Activated CD8-positive, alpha-beta T cell treated with anti-CD3 and anti-CD28 coated beads, Interleukin-2, amount 10 ng/mL, durations not matched to agents 7 days and 5 days (primary cell): ENCODE data around the gene TCF3. TPM values are rescaled to one million over a fixed set of nuclear protein-coding genes. Genes with fewer than 3 reads are reported as not detected.

ENCODE experiments used
- ATAC-seq: fragments of 150-1000 bp; cut with Tn5 transposase; one replicate; pipeline ENCODE4 v1.10.0; 2021; ENCODE audit warnings: moderate library complexity
- CTCF ChIA-PET: fragments of 350-600 bp; sonication (Branson Sonifier 250); formaldehyde crosslinking; loops from one replicate; lab custom pipeline; 2021; ENCODE audit warnings: antibody characterized with exemption; lab: Charles Lee
- POLR2A ChIA-PET: fragments of 350-600 bp; sonication (Branson Sonifier 250); formaldehyde crosslinking; loops from one replicate; lab custom pipeline; 2021; ENCODE audit warnings: antibody characterized with exemption; lab: Charles Lee
- DNase-seq: peaks from one replicate; pipeline ENCODE4 v3.0.0-alpha.2; 2020
- H3K27ac Mint-ChIP-seq: one replicate; pipeline ENCODE4 v1.8.0; 2021; ENCODE audit warnings: mild to moderate bottlenecking, mixed read lengths
- H3K27me3 Mint-ChIP-seq: one replicate; pipeline ENCODE4 v1.8.0; 2021; ENCODE audit warnings: low read depth, mixed read lengths
- H3K36me3 Mint-ChIP-seq: one replicate; pipeline ENCODE4 v1.8.0; 2021; ENCODE audit warnings: low read depth, mixed read lengths
- H3K4me1 Mint-ChIP-seq: one replicate; pipeline ENCODE4 v1.8.0; 2021; ENCODE audit warnings: low read depth, mixed read lengths
- H3K4me3 Mint-ChIP-seq: one replicate; pipeline ENCODE4 v1.8.0; 2021; ENCODE audit warnings: mild to moderate bottlenecking, mixed read lengths
- H3K9me3 Mint-ChIP-seq: one replicate; pipeline ENCODE4 v1.8.0; 2022; ENCODE audit warnings: mixed read lengths; ENCODE audit not compliant: insufficient read depth
- total RNA-seq, 2 experiments: library from RNA; stranded (reverse); gene quantifications; one replicate each; pipeline ENCODE4 v1.2.3, GENCODE V29; 2021

TCF3 gene
- total RNA-seq, 2 experiments from 2014 or later, result 130 to 137 TPM

DNA sequence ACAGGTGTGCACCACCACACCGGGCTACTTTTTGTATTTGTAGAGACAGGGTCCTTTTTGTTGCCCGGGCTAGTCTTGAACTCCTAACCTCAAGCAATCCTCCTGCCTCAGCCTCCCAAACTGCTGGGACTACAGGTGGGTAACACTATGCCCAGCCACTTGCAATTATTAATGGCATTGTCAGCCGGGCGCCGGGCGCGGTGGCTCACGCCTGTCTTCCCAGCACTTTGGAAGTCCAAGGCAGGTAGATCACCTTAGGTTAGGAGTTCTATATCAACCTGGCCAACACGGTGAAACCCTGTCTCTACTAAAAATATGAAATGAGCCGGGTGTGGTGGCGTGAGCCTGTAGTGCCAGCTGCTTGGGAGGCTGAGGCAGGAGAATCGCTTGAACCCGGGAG is 81.6 kb downstream of the TCF3 start:
- H3K36me3 Mint-ChIP-seq, result no peaks in the 10 kb centered on the region
- H3K4me3 Mint-ChIP-seq, result no peak overlapping the region
- peaks cover 2% of the 10 kb centered on the region for H3K4me1 Mint-ChIP-seq
- CTCF ChIA-PET, result no interaction called here
- peaks cover 8% of the 10 kb centered on the region for H3K27me3 Mint-ChIP-seq
- POLR2A ChIA-PET, result no interaction called here
- no peak for DNase-seq
- no peak overlapping the region for H3K27ac Mint-ChIP-seq
- no peaks in the 10 kb centered on the region for H3K9me3 Mint-ChIP-seq
- no peak for ATAC-seq

DNA sequence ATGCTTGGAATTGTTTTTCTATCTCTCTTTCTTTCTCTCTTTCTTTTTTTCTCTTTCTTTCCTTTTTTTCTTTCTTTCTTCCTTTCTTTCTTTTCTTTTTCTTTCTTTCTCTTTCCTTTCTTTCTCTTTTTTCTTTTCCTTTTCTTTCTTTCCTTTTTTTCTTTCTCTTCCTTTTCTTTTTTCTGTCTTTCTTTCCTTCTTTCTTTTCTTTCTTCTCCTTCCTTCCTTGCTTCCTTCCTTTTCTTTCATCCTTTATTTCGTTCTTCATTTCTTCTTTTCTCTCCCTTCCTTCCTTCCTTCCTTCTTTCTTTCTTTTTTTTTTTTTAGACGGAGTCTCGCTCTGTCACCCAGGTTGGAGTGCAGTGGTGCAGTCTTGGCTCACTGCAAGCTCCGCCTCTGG is 82.4 kb downstream of the TCF3 start:
- CTCF ChIA-PET, result no interaction called here
- Mint-ChIP-seq H3K27me3 (peaks cover 8% of the 10 kb centered on the region), H3K4me3 (no peak overlapping the region), H3K36me3 (no peaks in the 10 kb centered on the region), H3K9me3 (no peaks in the 10 kb centered on the region), H3K27ac (peak overlapping the region; percentile 40), H3K4me1 (peaks cover 2% of the 10 kb centered on the region)
- DNase-seq (no peak), ATAC-seq (no peak)
- POLR2A ChIA-PET, result no interaction called here

DNA sequence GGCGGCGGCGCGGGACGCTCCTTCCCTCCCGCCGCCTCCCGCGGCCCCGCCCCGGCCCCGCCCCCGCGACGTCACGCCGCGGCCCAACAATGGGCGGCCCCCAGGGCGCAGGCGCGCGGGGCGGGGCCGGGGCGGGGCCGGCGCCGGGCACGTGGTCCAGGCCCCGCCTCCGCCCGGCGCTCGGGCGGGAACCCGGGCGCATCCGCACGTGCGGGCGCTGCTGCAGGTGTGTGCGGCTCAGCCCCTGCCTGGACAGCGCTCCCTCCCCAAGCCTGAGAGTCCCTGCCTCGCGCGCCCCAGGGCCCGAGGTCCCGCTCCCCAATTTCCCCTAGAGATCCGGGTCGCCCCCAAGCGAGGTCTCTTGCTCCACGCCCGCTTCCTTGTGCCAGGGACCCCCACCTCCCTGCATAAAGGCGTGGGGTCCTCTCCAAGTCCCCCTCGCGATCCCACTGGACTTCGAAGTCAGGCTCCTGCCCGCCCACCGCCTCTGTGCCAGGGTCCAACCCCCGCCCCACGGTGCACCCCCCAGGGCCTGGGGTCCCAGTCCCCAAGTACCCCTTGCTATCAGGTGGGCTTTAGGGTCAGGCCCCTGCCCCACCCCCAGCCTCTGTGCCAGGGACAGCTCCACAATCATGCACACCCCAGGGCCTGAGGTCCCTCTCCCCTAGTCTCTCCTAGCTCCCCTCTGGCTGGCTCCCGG is 83.9 kb downstream of the TCF3 start, which contains the start of gene MEX3D:
Gene MEX3D, minus strand, starts transcription at position 6 of the 700 bp plus-strand sequence. CDS start 267 bp downstream, outside the sequence.
- Mint-ChIP-seq H3K4me1 (peaks cover 2% of the 10 kb centered on the region), H3K27ac (no peak within 1 kb of the TSS), H3K9me3 (no peaks in the 10 kb centered on the region), H3K36me3 (no peaks in the 10 kb centered on the region), H3K4me3 (peak within 1 kb of the TSS; percentile 45), H3K27me3 (peaks cover 8% of the 10 kb centered on the region)
- peak; percentile 83 for DNase-seq
- ATAC-seq, result peak; percentile 87
- POLR2A ChIA-PET, result interaction anchor here (0.5 to 1.1 kb wide), 2 partner anchors 37 to 275 kb away, joined by 3 read pairs; no protein-coding TSS in a partner anchor
- CTCF ChIA-PET, result no interaction called here

DNA sequence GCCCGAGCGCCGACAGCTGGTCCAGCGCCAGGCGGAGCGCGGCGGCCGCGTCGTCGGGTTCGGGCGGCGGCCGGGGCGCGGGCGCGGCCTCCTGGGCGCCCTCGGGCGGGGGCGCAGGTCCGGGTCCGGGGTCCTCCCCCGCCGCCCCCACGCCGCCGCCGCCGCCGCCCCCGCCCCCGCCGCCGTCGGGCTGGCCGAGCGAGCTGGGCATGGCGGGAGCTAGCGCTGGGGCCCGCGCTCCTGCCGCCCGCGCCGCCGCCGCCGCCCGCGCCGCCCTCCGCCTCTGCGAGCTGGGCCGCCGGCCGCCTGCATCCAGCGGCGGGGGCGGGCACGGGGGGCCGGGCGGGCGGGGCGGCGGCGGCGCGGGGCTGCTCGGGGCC is 84.6 kb downstream of the TCF3 start:
- no peak for DNase-seq
- Mint-ChIP-seq H3K4me1 (peaks cover 2% of the 10 kb centered on the region), H3K27ac (no peak overlapping the region), H3K36me3 (no peaks in the 10 kb centered on the region), H3K4me3 (no peak overlapping the region), H3K9me3 (no peaks in the 10 kb centered on the region), H3K27me3 (peaks cover 8% of the 10 kb centered on the region)
- ATAC-seq, result no peak
- ChIA-PET CTCF (interaction anchor here (0.8 kb wide), 1 partner anchor 21 kb away, joined by 3 read pairs; no protein-coding TSS in a partner anchor), POLR2A (interaction anchor here (0.7 kb wide), 1 partner anchor 9 kb away, joined by 3 read pairs; no protein-coding TSS in a partner anchor)

DNA sequence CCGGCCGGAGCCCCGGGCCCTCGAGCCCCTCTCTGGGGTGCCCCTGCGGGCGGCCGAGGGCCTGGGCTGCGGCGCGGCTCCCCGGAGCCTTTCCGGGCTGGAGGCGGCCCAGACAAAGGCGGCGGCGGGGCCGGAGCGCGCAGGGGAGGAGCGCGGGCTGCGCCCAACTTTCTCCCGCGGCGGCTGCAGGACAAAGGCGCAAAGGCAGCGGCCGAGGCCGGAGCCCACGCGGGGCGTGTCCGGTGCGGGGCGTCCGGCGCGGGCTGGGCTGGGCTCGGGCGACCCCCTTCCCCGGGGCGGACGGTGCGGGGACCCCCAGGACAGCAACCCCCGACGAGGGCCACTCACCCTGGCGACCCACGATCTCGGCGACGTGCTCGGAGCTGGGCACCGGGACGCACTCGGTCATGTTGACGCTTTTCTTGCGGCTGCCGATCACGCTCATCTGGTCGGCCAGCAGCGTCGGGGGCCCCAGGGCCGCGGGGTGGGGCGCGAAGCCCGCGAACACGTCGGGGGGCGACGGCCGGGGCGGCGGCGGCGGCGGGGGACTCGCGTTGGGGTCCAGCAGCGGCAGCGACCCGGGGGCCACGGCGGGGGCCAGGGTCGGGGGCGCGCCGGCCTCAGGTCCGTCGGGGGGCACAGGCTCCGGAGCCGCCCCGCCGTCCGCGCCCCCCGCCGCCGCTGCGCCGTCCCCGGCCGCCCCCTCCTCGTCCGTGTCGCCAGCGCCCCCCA is 85.1 kb downstream of the TCF3 start:
- Mint-ChIP-seq H3K27ac (no peak overlapping the region), H3K9me3 (no peaks in the 10 kb centered on the region), H3K27me3 (peaks cover 8% of the 10 kb centered on the region), H3K4me1 (peaks cover 2% of the 10 kb centered on the region), H3K36me3 (no peaks in the 10 kb centered on the region), H3K4me3 (peak overlapping the region; percentile 45)
- ATAC-seq, result peak; percentile 16
- CTCF ChIA-PET, result interaction anchor here (0.8 kb wide), 1 partner anchor 21 kb away, joined by 3 read pairs; no protein-coding TSS in a partner anchor
- POLR2A ChIA-PET, result interaction anchor here (0.7 kb wide), 1 partner anchor 9 kb away, joined by 3 read pairs; no protein-coding TSS in a partner anchor
- no peak for DNase-seq

DNA sequence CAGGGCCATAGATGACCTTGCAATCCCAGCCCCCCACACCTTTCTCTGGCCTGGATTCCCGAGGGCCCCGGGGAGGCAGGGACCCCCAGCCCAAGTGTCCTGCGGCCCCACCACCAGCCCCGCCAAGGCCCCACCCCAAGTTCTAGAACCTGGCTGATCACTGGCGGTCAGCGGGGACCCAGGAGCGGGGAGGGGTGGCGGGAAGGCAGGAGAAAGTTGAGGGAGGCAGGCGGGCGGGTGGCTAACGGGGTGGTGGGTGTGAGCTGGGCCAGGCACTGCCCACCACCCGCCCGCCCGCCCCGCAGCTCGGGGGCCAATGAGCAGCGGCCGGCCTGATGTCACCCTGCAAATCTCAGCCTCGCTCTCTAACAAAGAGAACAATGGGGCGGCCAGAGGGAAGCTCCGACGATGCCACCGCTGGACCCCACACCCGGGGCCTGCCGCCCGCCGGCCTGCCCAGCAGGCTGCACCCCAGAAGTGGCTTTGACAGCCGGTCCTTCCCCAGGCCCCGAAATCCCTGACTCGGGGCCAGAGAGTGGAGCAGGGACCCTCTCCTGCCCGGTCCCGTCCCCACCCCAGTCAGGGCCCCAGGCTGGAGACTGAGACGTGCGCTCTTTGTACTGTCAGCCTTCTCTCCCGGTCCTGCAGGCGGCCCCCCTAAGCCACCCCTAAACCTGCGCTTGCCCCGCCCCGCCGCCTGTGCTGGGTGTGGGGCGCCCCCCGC is 85.9 kb downstream of the TCF3 start:
- ATAC-seq (peak; percentile 4), DNase-seq (no peak)
- peaks cover 2% of the 10 kb centered on the region for H3K4me1 Mint-ChIP-seq
- H3K9me3 Mint-ChIP-seq, result no peaks in the 10 kb centered on the region
- ChIA-PET POLR2A (no interaction called here), CTCF (no interaction called here)
- no peak overlapping the region for H3K4me3 Mint-ChIP-seq
- H3K27ac Mint-ChIP-seq, result no peak overlapping the region
- peaks cover 8% of the 10 kb centered on the region for H3K27me3 Mint-ChIP-seq
- H3K36me3 Mint-ChIP-seq, result no peaks in the 10 kb centered on the region

DNA sequence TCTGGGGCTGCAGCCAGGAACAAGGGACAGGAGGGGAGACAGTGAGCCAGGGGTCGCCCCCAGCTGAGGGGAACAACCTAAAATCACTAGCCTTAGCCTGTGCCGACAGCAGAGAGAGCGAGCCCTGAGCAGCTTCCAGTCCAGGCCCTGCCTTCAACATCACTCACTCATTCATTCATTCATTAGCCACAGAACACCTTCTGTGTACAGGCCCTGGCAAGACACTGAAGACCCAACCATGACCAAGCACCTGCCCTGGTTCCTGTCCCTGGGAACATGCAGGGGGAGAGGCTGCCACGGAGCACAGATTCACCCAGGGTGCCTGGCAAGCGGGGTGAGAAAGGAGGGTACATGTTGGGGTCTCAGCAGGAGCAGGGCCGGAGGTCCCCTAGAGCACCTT is 89.2 kb downstream of the TCF3 start:
- H3K4me1 Mint-ChIP-seq, result no peaks in the 10 kb centered on the region
- DNase-seq, result no peak
- no peaks in the 10 kb centered on the region for H3K27me3 Mint-ChIP-seq
- H3K9me3 Mint-ChIP-seq, result no peaks in the 10 kb centered on the region
- ChIA-PET POLR2A (no interaction called here), CTCF (interaction anchor here (1.3 kb wide), 1 partner anchor 17 kb away, joined by 5 read pairs; no protein-coding TSS in a partner anchor)
- no peaks in the 10 kb centered on the region for H3K36me3 Mint-ChIP-seq
- no peak overlapping the region for H3K4me3 Mint-ChIP-seq
- H3K27ac Mint-ChIP-seq, result no peak overlapping the region
- ATAC-seq, result no peak

DNA sequence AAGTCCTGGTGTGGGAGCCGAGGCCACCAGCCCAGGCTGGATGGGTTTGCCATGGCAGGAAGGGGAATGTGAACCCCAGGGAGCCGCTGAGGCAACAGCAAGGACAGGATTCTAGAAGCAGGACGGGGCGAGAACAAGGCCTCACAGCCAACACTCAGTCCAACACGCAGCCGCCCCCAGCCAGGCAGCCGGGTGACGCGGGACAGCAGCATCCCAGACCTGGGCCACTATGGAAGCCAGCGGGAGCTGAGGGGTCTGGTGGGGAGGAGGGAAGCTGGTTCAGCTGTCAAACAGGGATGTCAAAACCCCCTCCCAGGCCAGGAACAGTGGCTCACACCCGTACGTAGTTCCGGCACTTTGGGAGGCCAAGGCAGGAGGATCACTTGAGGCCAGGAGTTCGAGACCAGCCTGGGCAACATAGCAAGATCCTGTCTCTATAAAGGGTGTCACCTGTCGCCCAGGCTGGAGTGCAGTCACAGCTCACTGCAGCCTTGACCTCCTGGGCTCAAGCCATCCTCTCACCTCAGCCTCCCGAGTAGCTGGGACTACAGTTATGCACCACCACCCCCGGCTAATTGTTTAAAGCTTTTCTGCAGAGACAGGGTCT is 91.1 kb downstream of the TCF3 start:
- H3K27me3 Mint-ChIP-seq, result no peaks in the 10 kb centered on the region
- no peak for ATAC-seq
- POLR2A ChIA-PET, result no interaction called here

DNA sequence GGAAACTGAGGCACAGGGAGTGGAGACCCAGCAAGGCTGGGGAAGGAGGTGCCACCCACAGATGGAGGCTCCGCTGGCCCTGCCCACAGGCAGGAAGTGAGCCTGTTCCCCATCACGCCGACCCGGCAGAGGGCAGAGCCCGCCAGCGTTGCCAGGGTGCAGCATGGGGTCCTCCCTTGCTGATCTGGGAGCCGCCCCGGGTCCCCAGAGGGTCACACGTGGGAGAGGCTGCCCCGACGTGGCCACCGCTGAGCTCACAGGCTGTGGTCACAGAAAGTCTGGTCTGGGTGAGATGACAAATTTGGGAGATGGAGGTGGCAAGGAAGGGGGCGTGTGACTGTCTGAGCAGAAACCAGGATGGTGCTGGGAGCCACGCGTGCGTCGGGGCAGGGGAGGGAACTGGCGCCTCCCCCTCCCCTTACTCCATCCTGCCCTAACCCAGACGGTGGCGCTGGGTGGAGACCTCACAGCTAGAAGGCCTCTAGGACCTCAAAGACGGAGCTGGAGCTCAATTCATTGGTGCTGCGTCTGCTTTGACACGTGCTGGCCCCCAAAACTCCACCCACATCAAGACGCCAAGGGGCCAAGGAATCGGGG is 92.0 kb downstream of the TCF3 start:
- no peaks in the 10 kb centered on the region for H3K4me1 Mint-ChIP-seq
- H3K27me3 Mint-ChIP-seq, result no peaks in the 10 kb centered on the region
- POLR2A ChIA-PET, result no interaction called here
- no peak overlapping the region for H3K27ac Mint-ChIP-seq
- H3K9me3 Mint-ChIP-seq, result no peaks in the 10 kb centered on the region
- H3K4me3 Mint-ChIP-seq, result no peak overlapping the region
- CTCF ChIA-PET, result interaction anchor here (1.2 to 1.8 kb wide), 2 partner anchors 14 kb away, joined by 3 to 4 read pairs; no protein-coding TSS in a partner anchor
- DNase-seq, result no peak
- no peak for ATAC-seq
- H3K36me3 Mint-ChIP-seq, result no peaks in the 10 kb centered on the region

More for the DNA sequence above, 91.1 kb downstream of the TCF3 start:
- H3K4me1 Mint-ChIP-seq, result no peaks in the 10 kb centered on the region
- CTCF ChIA-PET, result interaction anchor here (1.2 kb wide), 1 partner anchor 15 kb away, joined by 3 read pairs; no protein-coding TSS in a partner anchor
- H3K4me3 Mint-ChIP-seq, result no peak overlapping the region
- no peaks in the 10 kb centered on the region for H3K36me3 Mint-ChIP-seq
- no peaks in the 10 kb centered on the region for H3K9me3 Mint-ChIP-seq
- no peak for DNase-seq
- H3K27ac Mint-ChIP-seq, result no peak overlapping the region
